Measurements from ENCODE around the gene PTH1R. TPM values are rescaled to one million over a fixed set of nuclear protein-coding genes. Genes with fewer than 3 reads are reported as not detected.

Gene PTH1R
- polyA plus RNA-seq, 4 donors = 0.67 to 45.8 (median 3.5) TPM

- Histone ChIP-seq H3K36me3 (ENCODE audit: control insufficient read depth in 3 of 3, insufficient read depth in 2 of 3, low read depth in 1 of 3, low read length in 3 of 3) (peaks cover 0 to 2% (median 0%) of the 10 kb centered on the region in 3 donors), H3K27me3 (ENCODE audit: control insufficient read depth in 3 of 3, insufficient read depth in 3 of 3, low read length in 3 of 3) (no peaks in the 10 kb centered on the region), H3K4me1 (ENCODE audit: control insufficient read depth in 3 of 3, insufficient read depth in 2 of 3, low read depth in 1 of 3, low read length in 2 of 3) (peaks cover 0 to 41% (median 0%) of the 10 kb centered on the region in 3 donors), H3K27ac (ENCODE audit: low read depth in 1 of 3, low read length in 2 of 3) (no peak overlapping the region), H3K9me3 (ENCODE audit: control insufficient read depth in 2 of 2, insufficient read depth in 1 of 2, low read depth in 1 of 2, low read length in 1 of 2) (no peaks in the 10 kb centered on the region), H3K4me3 (ENCODE audit: low read depth in 1 of 3, low read length in 3 of 3) (no peak overlapping the region)
- WGBS, 3 donors = 80 to 85% (median 82%) methylated on average over 19 of the region's 19 CpGs
- DNase-seq (peak in 1 of 2 donors; percentile 34), FAIRE-seq (no peak)
Measured at GRCh38 chr3:46860017-46860809, 17.3 kb upstream of the PTH1R start.

- Histone ChIP-seq H3K27me3 (ENCODE audit: control insufficient read depth in 3 of 3, insufficient read depth in 3 of 3, low read length in 3 of 3) (no peaks in the 10 kb centered on the region), H3K4me1 (ENCODE audit: control insufficient read depth in 3 of 3, insufficient read depth in 2 of 3, low read depth in 1 of 3, low read length in 2 of 3) (peaks cover 0 to 43% (median 0%) of the 10 kb centered on the region in 3 donors), H3K9me3 (ENCODE audit: control insufficient read depth in 2 of 2, insufficient read depth in 1 of 2, low read depth in 1 of 2, low read length in 1 of 2) (no peaks in the 10 kb centered on the region), H3K4me3 (ENCODE audit: low read depth in 1 of 3, low read length in 3 of 3) (no peak overlapping the region), H3K36me3 (ENCODE audit: control insufficient read depth in 3 of 3, insufficient read depth in 2 of 3, low read depth in 1 of 3, low read length in 3 of 3) (peaks cover 0 to 2% (median 0%) of the 10 kb centered on the region in 3 donors), H3K27ac (ENCODE audit: low read depth in 1 of 3, low read length in 2 of 3) (no peak overlapping the region)
- no peak for DNase-seq
- no peak for FAIRE-seq
- 85 to 87% (median 85%) methylated on average over 10 of the region's 10 CpGs for WGBS, 3 donors
Measured at GRCh38 chr3:46860810-46861604, 16.5 kb upstream of the PTH1R start.

- H3K4me3 ChIP-seq (ENCODE audit: low read depth in 1 of 3, low read length in 3 of 3) = no peak overlapping the region
- H3K36me3 ChIP-seq (ENCODE audit: control insufficient read depth in 3 of 3, insufficient read depth in 2 of 3, low read depth in 1 of 3, low read length in 3 of 3) = peaks cover 0 to 2% (median 0%) of the 10 kb centered on the region in 3 donors
- H3K27me3 ChIP-seq (ENCODE audit: control insufficient read depth in 3 of 3, insufficient read depth in 3 of 3, low read length in 3 of 3) = no peaks in the 10 kb centered on the region
- H3K9me3 ChIP-seq (ENCODE audit: control insufficient read depth in 2 of 2, insufficient read depth in 1 of 2, low read depth in 1 of 2, low read length in 1 of 2) = no peaks in the 10 kb centered on the region
- H3K4me1 ChIP-seq (ENCODE audit: control insufficient read depth in 3 of 3, insufficient read depth in 2 of 3, low read depth in 1 of 3, low read length in 2 of 3) = peaks cover 0 to 43% (median 0%) of the 10 kb centered on the region in 3 donors
- FAIRE-seq = no peak
- no peak for DNase-seq
- 63 to 74% (median 68%) methylated on average over 12 of the region's 12 CpGs for WGBS, 3 donors
- H3K27ac ChIP-seq (ENCODE audit: low read depth in 1 of 3, low read length in 2 of 3) = no peak overlapping the region
Measured at GRCh38 chr3:46861605-46862368, 15.7 kb upstream of the PTH1R start.

- Histone ChIP-seq H3K27ac (ENCODE audit: low read depth in 1 of 3, low read length in 2 of 3) (peak overlapping the region in 1 of 3 donors; percentile 25), H3K4me1 (ENCODE audit: control insufficient read depth in 3 of 3, insufficient read depth in 2 of 3, low read depth in 1 of 3, low read length in 2 of 3) (peaks cover 0 to 45% (median 0%) of the 10 kb centered on the region in 3 donors), H3K27me3 (ENCODE audit: control insufficient read depth in 3 of 3, insufficient read depth in 3 of 3, low read length in 3 of 3) (no peaks in the 10 kb centered on the region), H3K9me3 (ENCODE audit: control insufficient read depth in 2 of 2, insufficient read depth in 1 of 2, low read depth in 1 of 2, low read length in 1 of 2) (no peaks in the 10 kb centered on the region), H3K4me3 (ENCODE audit: low read depth in 1 of 3, low read length in 3 of 3) (no peak overlapping the region), H3K36me3 (ENCODE audit: control insufficient read depth in 3 of 3, insufficient read depth in 2 of 3, low read depth in 1 of 3, low read length in 3 of 3) (peaks cover 0 to 2% (median 0%) of the 10 kb centered on the region in 3 donors)
- 58 to 76% (median 64%) methylated on average over 7 of the region's 7 CpGs for WGBS, 3 donors
- no peak for FAIRE-seq
- DNase-seq = peak in 1 of 2 donors; percentile 62
Measured at GRCh38 chr3:46862369-46863025, 15.0 kb upstream of the PTH1R start.

- peak within 1 kb of the TSS in 1 of 3 donors; percentile 25 for H3K27ac ChIP-seq (ENCODE audit: low read depth in 1 of 3, low read length in 2 of 3)
- FAIRE-seq = no peak
- H3K4me1 ChIP-seq (ENCODE audit: control insufficient read depth in 3 of 3, insufficient read depth in 2 of 3, low read depth in 1 of 3, low read length in 2 of 3) = peaks cover 0 to 45% (median 0%) of the 10 kb centered on the region in 3 donors
- H3K36me3 ChIP-seq (ENCODE audit: control insufficient read depth in 3 of 3, insufficient read depth in 2 of 3, low read depth in 1 of 3, low read length in 3 of 3) = peaks cover 0 to 2% (median 0%) of the 10 kb centered on the region in 3 donors
- no peaks in the 10 kb centered on the region for H3K9me3 ChIP-seq (ENCODE audit: control insufficient read depth in 2 of 2, insufficient read depth in 1 of 2, low read depth in 1 of 2, low read length in 1 of 2)
- DNase-seq = peak in 1 of 2 donors; percentile 72
- H3K4me3 ChIP-seq (ENCODE audit: low read depth in 1 of 3, low read length in 3 of 3) = no peak within 1 kb of the TSS
- WGBS, 3 donors = 44 to 77% (median 52%) methylated on average over 7 of the region's 7 CpGs
- no peaks in the 10 kb centered on the region for H3K27me3 ChIP-seq (ENCODE audit: control insufficient read depth in 3 of 3, insufficient read depth in 3 of 3, low read length in 3 of 3)
Measured at GRCh38 chr3:46863261-46863782, 14.2 kb upstream of the PTH1R start, which contains the start of gene MYL3. Gene MYL3 (minus strand): TSS chr3:46863444. CDS start chr3:46863390, 54 bp downstream.

GRCh38 chr3:46864061-46864881 lies 13.2 kb upstream of the PTH1R start:
- Histone ChIP-seq H3K9me3 (ENCODE audit: control insufficient read depth in 2 of 2, insufficient read depth in 1 of 2, low read depth in 1 of 2, low read length in 1 of 2) (no peaks in the 10 kb centered on the region), H3K36me3 (ENCODE audit: control insufficient read depth in 3 of 3, insufficient read depth in 2 of 3, low read depth in 1 of 3, low read length in 3 of 3) (no peaks in the 10 kb centered on the region), H3K27me3 (ENCODE audit: control insufficient read depth in 3 of 3, insufficient read depth in 3 of 3, low read length in 3 of 3) (no peaks in the 10 kb centered on the region), H3K4me3 (ENCODE audit: low read depth in 1 of 3, low read length in 3 of 3) (no peak overlapping the region), H3K4me1 (ENCODE audit: control insufficient read depth in 3 of 3, insufficient read depth in 2 of 3, low read depth in 1 of 3, low read length in 2 of 3) (peaks cover 0 to 45% (median 0%) of the 10 kb centered on the region in 3 donors), H3K27ac (ENCODE audit: low read depth in 1 of 3, low read length in 2 of 3) (peak overlapping the region in 1 of 3 donors; percentile 25)
- whole genome bisulfite sequencing, 3 donors = 79 to 81% (median 80%) methylated on average over 10 of the region's 10 CpGs
- FAIRE-seq (no peak), DNase-seq (no peak)

- Histone ChIP-seq H3K4me3 (ENCODE audit: low read depth in 1 of 3, low read length in 3 of 3) (no peak overlapping the region), H3K27me3 (ENCODE audit: control insufficient read depth in 3 of 3, insufficient read depth in 3 of 3, low read length in 3 of 3) (peaks cover 0 to 2% (median 0%) of the 10 kb centered on the region in 3 donors), H3K36me3 (ENCODE audit: control insufficient read depth in 3 of 3, insufficient read depth in 2 of 3, low read depth in 1 of 3, low read length in 3 of 3) (no peaks in the 10 kb centered on the region), H3K9me3 (ENCODE audit: control insufficient read depth in 2 of 2, insufficient read depth in 1 of 2, low read depth in 1 of 2, low read length in 1 of 2) (no peaks in the 10 kb centered on the region), H3K27ac (ENCODE audit: low read depth in 1 of 3, low read length in 2 of 3) (no peak overlapping the region), H3K4me1 (ENCODE audit: control insufficient read depth in 3 of 3, insufficient read depth in 2 of 3, low read depth in 1 of 3, low read length in 2 of 3) (peaks cover 0 to 42% (median 0%) of the 10 kb centered on the region in 3 donors)
- 61 to 78% (median 75%) methylated on average over 11 to 12 of the region's 12 CpGs for WGBS, 3 donors
- FAIRE-seq (no peak), DNase-seq (peak in 1 of 2 donors; percentile 40)
Measured at GRCh38 chr3:46865031-46865507, 12.5 kb upstream of the PTH1R start.

Measured in small intestine (tissue), 7 donors.